WTC11 (cell line): ENCODE measurements around the gene UQCRC2. TPM values are rescaled to one million over a fixed set of nuclear protein-coding genes. Genes with fewer than 3 reads are reported as not detected.

ENCODE experiments used
- ATAC-seq: fragments of 200-7000 bp; cut with Tn5 transposase; 2 replicates; pipeline ENCODE4 v1.10.0; 2021; ENCODE audit warnings: mild to moderate bottlenecking, moderate library complexity
- CTCF ChIA-PET: fragments of 300-600 bp; sonication (Branson Sonifier 250); formaldehyde crosslinking; loops from one replicate; lab custom pipeline; 2021; ENCODE audit warnings: antibody characterized with exemption; lab: Charles Lee
- POLR2A ChIA-PET: fragments of 350-600 bp; sonication (Branson Sonifier 250); formaldehyde crosslinking; loops from one replicate; lab custom pipeline; 2021; ENCODE audit warnings: antibody characterized with exemption; lab: Charles Lee
- DNase-seq: peaks from one replicate; pipeline ENCODE4 v3.0.0; 2021; ENCODE audit warnings: low spot score
- H3K27ac Mint-ChIP-seq: 2 replicates; pipeline ENCODE4 v1.8.0; 2021; ENCODE audit warnings: mixed read lengths
- H3K27me3 Mint-ChIP-seq: 2 replicates; pipeline ENCODE4 v1.8.0; 2021; ENCODE audit warnings: low read depth, mild to moderate bottlenecking, moderate library complexity, mixed read lengths
- H3K36me3 Mint-ChIP-seq: 2 replicates; pipeline ENCODE4 v1.8.0; 2021; ENCODE audit warnings: mixed read lengths
- H3K4me1 Mint-ChIP-seq: 2 replicates; pipeline ENCODE4 v1.8.0; 2022; ENCODE audit warnings: mixed read lengths
- H3K4me3 Mint-ChIP-seq: 2 replicates; pipeline ENCODE4 v1.8.0; 2021; ENCODE audit warnings: mild to moderate bottlenecking, moderate library complexity, mixed read lengths
- H3K9me3 Mint-ChIP-seq: 2 replicates; pipeline ENCODE4 v1.8.0; 2021; ENCODE audit warnings: mixed read lengths
- CREM ChIP-seq: sonication (generic); formaldehyde crosslinking; IDR thresholded peaks from 2 replicates; pipeline ENCODE4 v1.8.1; 2022; ENCODE audit warnings: mild to moderate bottlenecking, missing genetic modification reagents, moderate library complexity
- ELF4 ChIP-seq: sonication (generic); formaldehyde crosslinking; IDR thresholded peaks from 2 replicates; pipeline ENCODE4 v1.8.1; 2022; ENCODE audit warnings: low read depth, mild to moderate bottlenecking, moderate library complexity, missing genetic modification reagents
- ESRRA ChIP-seq: sonication (generic); formaldehyde crosslinking; IDR thresholded peaks from 2 replicates; pipeline ENCODE4 v1.8.1; 2022; ENCODE audit warnings: mild to moderate bottlenecking, missing genetic modification reagents, borderline replicate concordance
- FOXK1 ChIP-seq: sonication (generic); formaldehyde crosslinking; IDR thresholded peaks from 2 replicates; pipeline ENCODE4 v1.8.0; 2022; ENCODE audit warnings: mild to moderate bottlenecking, moderate library complexity, missing genetic modification reagents
- GABPB1 ChIP-seq: sonication (generic); formaldehyde crosslinking; IDR thresholded peaks from 2 replicates; pipeline ENCODE4 v1.8.1; 2023; ENCODE audit warnings: mild to moderate bottlenecking, missing genetic modification reagents
- GRHL2 ChIP-seq: fragments of 250-450 bp; sonication (Bioruptor Pico); IDR thresholded peaks from 2 replicates; pipeline ENCODE4 v1.8.0; 2022; ENCODE audit warnings: mild to moderate bottlenecking, moderate library complexity; ENCODE audit not compliant: insufficient replicate concordance, severe bottlenecking
- IRF2 ChIP-seq: sonication (generic); formaldehyde crosslinking; IDR thresholded peaks from 2 replicates; pipeline ENCODE4 v1.8.0; 2022; ENCODE audit warnings: low read depth, missing genetic modification reagents, borderline replicate concordance
- NR2C2 ChIP-seq: sonication (generic); formaldehyde crosslinking; IDR thresholded peaks from 2 replicates; pipeline ENCODE4 v1.8.0; 2022; ENCODE audit warnings: mild to moderate bottlenecking, missing genetic modification reagents
- NR3C1 ChIP-seq: sonication (generic); formaldehyde crosslinking; conservative IDR thresholded peaks from 2 replicates; pipeline ENCODE4 v1.8.1; 2023; ENCODE audit warnings: low read depth, mild to moderate bottlenecking, missing genetic modification reagents
- SMAD4 ChIP-seq: sonication (generic); formaldehyde crosslinking; IDR thresholded peaks from 2 replicates; pipeline ENCODE4 v1.8.0; 2022; ENCODE audit warnings: mild to moderate bottlenecking, missing genetic modification reagents
- SOX15 ChIP-seq: fragments of 250-450 bp; sonication (Bioruptor Pico); IDR thresholded peaks from 2 replicates; pipeline ENCODE4 v1.9.0; 2021; ENCODE audit warnings: mild to moderate bottlenecking
- TEAD4 ChIP-seq: sonication (generic); formaldehyde crosslinking; IDR thresholded peaks from 2 replicates; pipeline ENCODE4 v1.8.0; 2022; ENCODE audit warnings: mild to moderate bottlenecking, missing genetic modification reagents
- ZNF219 ChIP-seq: sonication (generic); formaldehyde crosslinking; IDR thresholded peaks from 2 replicates; pipeline ENCODE4 v1.8.0; 2023; ENCODE audit warnings: missing genetic modification reagents, mild to moderate bottlenecking, borderline replicate concordance
- ZNF416 ChIP-seq: fragments of 250-450 bp; sonication (Bioruptor Pico); IDR thresholded peaks from 2 replicates; pipeline ENCODE4 v1.9.0; 2021; ENCODE audit warnings: mild to moderate bottlenecking, inconsistent platforms
- ZNF423 ChIP-seq: fragments of 250-450 bp; sonication (Bioruptor Pico); IDR thresholded peaks from 2 replicates; pipeline ENCODE4 v2.1.2; 2022; ENCODE audit warnings: mild to moderate bottlenecking, moderate library complexity
- ZNF671 ChIP-seq: fragments of 250-450 bp; sonication (Bioruptor Pico); IDR thresholded peaks from 2 replicates; pipeline ENCODE4 v1.8.0; 2021; ENCODE audit warnings: mild to moderate bottlenecking
- total RNA-seq: library from RNA; stranded (reverse); gene quantifications from 3 replicates; pipeline ENCODE4 v1.2.3, GENCODE V29; 2021
- TF ChIP-seq, protein P1 (sequence below): sonication (generic); formaldehyde crosslinking; IDR thresholded peaks from 2 replicates; pipeline ENCODE4 v1.8.0; 2023; ENCODE audit warnings: missing genetic modification reagents
- TF ChIP-seq, protein P2 (sequence below): sonication (generic); formaldehyde crosslinking; conservative IDR thresholded peaks from 2 replicates; pipeline ENCODE4 v1.8.1; 2022; ENCODE audit warnings: mild to moderate bottlenecking, missing genetic modification reagents
- TF ChIP-seq, protein P3 (sequence below): sonication (generic); formaldehyde crosslinking; IDR thresholded peaks from 2 replicates; pipeline ENCODE4 v1.8.0; 2022; ENCODE audit warnings: mild to moderate bottlenecking, missing genetic modification reagents
- TF ChIP-seq, protein P4 (sequence below): sonication (generic); formaldehyde crosslinking; IDR thresholded peaks from 2 replicates; pipeline ENCODE4 v1.8.1; 2023; ENCODE audit warnings: mild to moderate bottlenecking, missing genetic modification reagents, moderate library complexity
- TF ChIP-seq, protein P5 (sequence below): sonication (generic); formaldehyde crosslinking; IDR thresholded peaks from 2 replicates; pipeline ENCODE4 v1.8.1; 2022; ENCODE audit warnings: missing genetic modification reagents, borderline replicate concordance
- TF ChIP-seq, protein P6 (sequence below): sonication (generic); formaldehyde crosslinking; IDR thresholded peaks from 2 replicates; pipeline ENCODE4 v1.8.1; 2023; ENCODE audit warnings: mild to moderate bottlenecking, missing genetic modification reagents, moderate library complexity
- TF ChIP-seq, protein P7 (sequence below): sonication (generic); formaldehyde crosslinking; conservative IDR thresholded peaks from 2 replicates; pipeline ENCODE4 v1.8.1; 2023; ENCODE audit warnings: mild to moderate bottlenecking, low read depth, missing genetic modification reagents, moderate library complexity
- TF ChIP-seq, protein P8 (sequence below): sonication (generic); formaldehyde crosslinking; IDR thresholded peaks from 2 replicates; pipeline ENCODE4 v1.8.1; 2022; ENCODE audit warnings: low read depth, missing genetic modification reagents, borderline replicate concordance

The UQCRC2 gene
- total RNA-seq, 1 experiment from 2014 or later = 197 TPM

DNA sequence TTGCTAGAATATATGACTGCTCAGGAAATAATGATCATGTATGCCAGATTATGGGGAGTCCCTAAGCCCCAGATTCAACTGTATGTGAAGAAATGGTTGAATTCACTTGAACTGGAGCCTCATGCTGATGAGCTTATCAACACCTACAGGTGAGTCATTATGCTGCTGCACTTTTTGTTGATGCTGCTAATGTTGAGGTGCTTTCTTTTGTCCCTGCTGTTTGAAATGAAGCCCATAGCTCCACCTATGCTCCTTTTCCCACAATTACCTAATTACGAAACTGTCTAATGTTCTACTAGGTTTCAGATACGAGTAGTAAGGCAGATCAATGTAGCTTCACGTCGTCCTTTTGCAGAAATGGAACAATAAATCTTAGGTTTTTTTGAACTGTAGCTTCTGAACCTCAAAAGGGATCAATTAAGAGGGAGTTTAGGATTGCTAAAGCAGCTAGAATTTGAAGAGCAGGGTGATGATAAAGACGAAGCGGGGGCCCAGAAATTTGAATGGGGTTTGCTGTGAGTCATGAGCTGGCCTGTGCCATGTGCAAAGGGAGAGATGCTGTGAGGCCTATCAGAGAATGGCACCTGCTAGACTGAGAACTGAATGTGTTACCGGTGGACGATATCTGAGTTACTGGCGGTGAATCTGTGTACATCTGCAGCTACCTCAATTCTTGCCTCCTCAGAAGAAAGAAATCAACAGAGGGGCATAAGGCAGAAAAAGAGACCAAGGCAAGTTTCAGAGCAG is 6.1 kb upstream of the UQCRC2 start:
- no peak overlapping the region for H3K4me3 Mint-ChIP-seq

DNA sequence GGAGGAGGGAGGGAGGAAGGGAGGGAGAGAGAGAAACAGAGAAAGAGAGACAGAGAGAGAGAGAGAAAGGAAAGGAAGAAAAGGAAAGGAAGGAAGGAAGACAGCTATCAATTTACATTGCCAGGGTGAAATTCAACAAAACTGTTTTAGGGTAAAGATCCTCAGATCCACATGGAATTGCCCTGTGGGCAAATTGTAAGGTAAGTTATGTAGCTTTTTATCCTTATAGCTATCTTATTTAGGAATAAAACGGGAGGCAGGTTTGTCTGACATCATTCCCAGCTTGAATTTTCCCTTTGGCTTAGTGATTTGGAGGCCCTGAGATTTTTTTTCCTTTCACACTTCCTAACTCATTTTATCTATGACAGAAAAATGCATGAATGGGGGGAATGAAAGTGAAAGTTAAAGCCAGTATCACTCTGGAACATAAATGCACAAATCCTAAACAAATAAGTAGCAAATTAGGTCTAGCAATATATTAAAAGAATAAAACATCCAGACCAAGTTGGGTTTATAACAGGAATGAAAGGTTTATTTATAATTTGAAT is 3.4 kb upstream of the UQCRC2 start:
- Mint-ChIP-seq H3K27me3 (peaks cover 7% of the 10 kb centered on the region; the same call in 1 of the 2 replicates), H3K4me1 (peaks cover 11% of the 10 kb centered on the region), H3K27ac (no peak overlapping the region), H3K36me3 (no peaks in the 10 kb centered on the region; the same call in 1 of the 2 replicates), H3K9me3 (no peaks in the 10 kb centered on the region), H3K4me3 (no peak overlapping the region)
- CTCF ChIA-PET = interaction anchor here (0.8 kb wide), 2 partner anchors 239 to 240 kb away, joined by 4 to 6 read pairs; no protein-coding TSS in a partner anchor
- DNase-seq (no peak), ATAC-seq (no peak)
- POLR2A ChIA-PET = no interaction called here
- no peak for TF ChIP-seq ZNF671 (CRISPR knock-in tag)
- TF ChIP-seq, protein P1, sequence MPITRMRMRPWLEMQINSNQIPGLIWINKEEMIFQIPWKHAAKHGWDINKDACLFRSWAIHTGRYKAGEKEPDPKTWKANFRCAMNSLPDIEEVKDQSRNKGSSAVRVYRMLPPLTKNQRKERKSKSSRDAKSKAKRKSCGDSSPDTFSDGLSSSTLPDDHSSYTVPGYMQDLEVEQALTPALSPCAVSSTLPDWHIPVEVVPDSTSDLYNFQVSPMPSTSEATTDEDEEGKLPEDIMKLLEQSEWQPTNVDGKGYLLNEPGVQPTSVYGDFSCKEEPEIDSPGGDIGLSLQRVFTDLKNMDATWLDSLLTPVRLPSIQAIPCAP (CRISPR knock-in tag) = no peak
- TF ChIP-seq FOXK1 (CRISPR knock-in tag) = no peak
- no peak for TF ChIP-seq GRHL2 (CRISPR knock-in tag)
- no peak for TF ChIP-seq ZNF416 (CRISPR knock-in tag)
- TF ChIP-seq, protein P2, sequence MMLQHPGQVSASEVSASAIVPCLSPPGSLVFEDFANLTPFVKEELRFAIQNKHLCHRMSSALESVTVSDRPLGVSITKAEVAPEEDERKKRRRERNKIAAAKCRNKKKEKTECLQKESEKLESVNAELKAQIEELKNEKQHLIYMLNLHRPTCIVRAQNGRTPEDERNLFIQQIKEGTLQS (CRISPR knock-in tag) = no peak
- no peak for TF ChIP-seq TEAD4 (CRISPR knock-in tag)
- TF ChIP-seq, protein P3, sequence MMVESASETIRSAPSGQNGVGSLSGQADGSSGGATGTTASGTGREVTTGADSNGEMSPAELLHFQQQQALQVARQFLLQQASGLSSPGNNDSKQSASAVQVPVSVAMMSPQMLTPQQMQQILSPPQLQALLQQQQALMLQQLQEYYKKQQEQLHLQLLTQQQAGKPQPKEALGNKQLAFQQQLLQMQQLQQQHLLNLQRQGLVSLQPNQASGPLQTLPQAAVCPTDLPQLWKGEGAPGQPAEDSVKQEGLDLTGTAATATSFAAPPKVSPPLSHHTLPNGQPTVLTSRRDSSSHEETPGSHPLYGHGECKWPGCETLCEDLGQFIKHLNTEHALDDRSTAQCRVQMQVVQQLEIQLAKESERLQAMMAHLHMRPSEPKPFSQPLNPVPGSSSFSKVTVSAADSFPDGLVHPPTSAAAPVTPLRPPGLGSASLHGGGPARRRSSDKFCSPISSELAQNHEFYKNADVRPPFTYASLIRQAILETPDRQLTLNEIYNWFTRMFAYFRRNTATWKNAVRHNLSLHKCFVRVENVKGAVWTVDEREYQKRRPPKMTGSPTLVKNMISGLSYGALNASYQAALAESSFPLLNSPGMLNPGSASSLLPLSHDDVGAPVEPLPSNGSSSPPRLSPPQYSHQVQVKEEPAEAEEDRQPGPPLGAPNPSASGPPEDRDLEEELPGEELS = no peak
- TF ChIP-seq ELF4 = no peak
- TF ChIP-seq GABPB1 (CRISPR knock-in tag) = no peak
- TF ChIP-seq SOX15 (CRISPR knock-in tag) = no peak
- TF ChIP-seq, protein P4, sequence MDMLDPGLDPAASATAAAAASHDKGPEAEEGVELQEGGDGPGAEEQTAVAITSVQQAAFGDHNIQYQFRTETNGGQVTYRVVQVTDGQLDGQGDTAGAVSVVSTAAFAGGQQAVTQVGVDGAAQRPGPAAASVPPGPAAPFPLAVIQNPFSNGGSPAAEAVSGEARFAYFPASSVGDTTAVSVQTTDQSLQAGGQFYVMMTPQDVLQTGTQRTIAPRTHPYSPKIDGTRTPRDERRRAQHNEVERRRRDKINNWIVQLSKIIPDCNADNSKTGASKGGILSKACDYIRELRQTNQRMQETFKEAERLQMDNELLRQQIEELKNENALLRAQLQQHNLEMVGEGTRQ (CRISPR knock-in tag) = no peak
- TF ChIP-seq ZNF423 = no peak
- TF ChIP-seq, protein P5, sequence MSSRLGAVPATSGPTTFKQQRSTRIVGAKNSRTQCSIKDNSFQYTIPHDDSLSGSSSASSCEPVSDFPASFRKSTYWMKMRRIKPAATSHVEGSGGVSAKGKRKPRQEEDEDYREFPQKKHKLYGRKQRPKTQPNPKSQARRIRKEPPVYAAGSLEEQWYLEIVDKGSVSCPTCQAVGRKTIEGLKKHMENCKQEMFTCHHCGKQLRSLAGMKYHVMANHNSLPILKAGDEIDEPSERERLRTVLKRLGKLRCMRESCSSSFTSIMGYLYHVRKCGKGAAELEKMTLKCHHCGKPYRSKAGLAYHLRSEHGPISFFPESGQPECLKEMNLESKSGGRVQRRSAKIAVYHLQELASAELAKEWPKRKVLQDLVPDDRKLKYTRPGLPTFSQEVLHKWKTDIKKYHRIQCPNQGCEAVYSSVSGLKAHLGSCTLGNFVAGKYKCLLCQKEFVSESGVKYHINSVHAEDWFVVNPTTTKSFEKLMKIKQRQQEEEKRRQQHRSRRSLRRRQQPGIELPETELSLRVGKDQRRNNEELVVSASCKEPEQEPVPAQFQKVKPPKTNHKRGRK = no peak

More for the DNA sequence above, 6.1 kb upstream of the UQCRC2 start:
- Mint-ChIP-seq H3K36me3 (no peaks in the 10 kb centered on the region), H3K27me3 (peaks cover 12% of the 10 kb centered on the region), H3K9me3 (no peaks in the 10 kb centered on the region), H3K27ac (no peak overlapping the region), H3K4me1 (peaks cover 2% of the 10 kb centered on the region)
- TF ChIP-seq ZNF219 (CRISPR knock-in tag) (no peak), ESRRA (CRISPR knock-in tag) (no peak), IRF2 (CRISPR knock-in tag) (no peak), GRHL2 (CRISPR knock-in tag) (no peak), NR2C2 (CRISPR knock-in tag) (no peak), ZNF423 (no peak), NR3C1 (CRISPR knock-in tag) (no peak), SMAD4 (CRISPR knock-in tag) (no peak), CREM (CRISPR knock-in tag) (no peak)
- TF ChIP-seq, protein P6, sequence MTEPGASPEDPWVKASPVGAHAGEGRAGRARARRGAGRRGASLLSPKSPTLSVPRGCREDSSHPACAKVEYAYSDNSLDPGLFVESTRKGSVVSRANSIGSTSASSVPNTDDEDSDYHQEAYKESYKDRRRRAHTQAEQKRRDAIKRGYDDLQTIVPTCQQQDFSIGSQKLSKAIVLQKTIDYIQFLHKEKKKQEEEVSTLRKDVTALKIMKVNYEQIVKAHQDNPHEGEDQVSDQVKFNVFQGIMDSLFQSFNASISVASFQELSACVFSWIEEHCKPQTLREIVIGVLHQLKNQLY (CRISPR knock-in tag) = no peak
- TF ChIP-seq, protein P7, sequence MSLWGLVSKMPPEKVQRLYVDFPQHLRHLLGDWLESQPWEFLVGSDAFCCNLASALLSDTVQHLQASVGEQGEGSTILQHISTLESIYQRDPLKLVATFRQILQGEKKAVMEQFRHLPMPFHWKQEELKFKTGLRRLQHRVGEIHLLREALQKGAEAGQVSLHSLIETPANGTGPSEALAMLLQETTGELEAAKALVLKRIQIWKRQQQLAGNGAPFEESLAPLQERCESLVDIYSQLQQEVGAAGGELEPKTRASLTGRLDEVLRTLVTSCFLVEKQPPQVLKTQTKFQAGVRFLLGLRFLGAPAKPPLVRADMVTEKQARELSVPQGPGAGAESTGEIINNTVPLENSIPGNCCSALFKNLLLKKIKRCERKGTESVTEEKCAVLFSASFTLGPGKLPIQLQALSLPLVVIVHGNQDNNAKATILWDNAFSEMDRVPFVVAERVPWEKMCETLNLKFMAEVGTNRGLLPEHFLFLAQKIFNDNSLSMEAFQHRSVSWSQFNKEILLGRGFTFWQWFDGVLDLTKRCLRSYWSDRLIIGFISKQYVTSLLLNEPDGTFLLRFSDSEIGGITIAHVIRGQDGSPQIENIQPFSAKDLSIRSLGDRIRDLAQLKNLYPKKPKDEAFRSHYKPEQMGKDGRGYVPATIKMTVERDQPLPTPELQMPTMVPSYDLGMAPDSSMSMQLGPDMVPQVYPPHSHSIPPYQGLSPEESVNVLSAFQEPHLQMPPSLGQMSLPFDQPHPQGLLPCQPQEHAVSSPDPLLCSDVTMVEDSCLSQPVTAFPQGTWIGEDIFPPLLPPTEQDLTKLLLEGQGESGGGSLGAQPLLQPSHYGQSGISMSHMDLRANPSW (CRISPR knock-in tag) = no peak
- TF ChIP-seq, protein P8, sequence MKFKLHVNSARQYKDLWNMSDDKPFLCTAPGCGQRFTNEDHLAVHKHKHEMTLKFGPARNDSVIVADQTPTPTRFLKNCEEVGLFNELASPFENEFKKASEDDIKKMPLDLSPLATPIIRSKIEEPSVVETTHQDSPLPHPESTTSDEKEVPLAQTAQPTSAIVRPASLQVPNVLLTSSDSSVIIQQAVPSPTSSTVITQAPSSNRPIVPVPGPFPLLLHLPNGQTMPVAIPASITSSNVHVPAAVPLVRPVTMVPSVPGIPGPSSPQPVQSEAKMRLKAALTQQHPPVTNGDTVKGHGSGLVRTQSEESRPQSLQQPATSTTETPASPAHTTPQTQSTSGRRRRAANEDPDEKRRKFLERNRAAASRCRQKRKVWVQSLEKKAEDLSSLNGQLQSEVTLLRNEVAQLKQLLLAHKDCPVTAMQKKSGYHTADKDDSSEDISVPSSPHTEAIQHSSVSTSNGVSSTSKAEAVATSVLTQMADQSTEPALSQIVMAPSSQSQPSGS (CRISPR knock-in tag) = no peak
- ATAC-seq = no peak
- POLR2A ChIA-PET = interaction anchor here (1.1 kb wide), 1 partner anchor 41 kb away, joined by 4 read pairs; no protein-coding TSS in a partner anchor
- CTCF ChIA-PET = interaction anchor here (0.6 to 1.2 kb wide), 4 partner anchors 12 to 279 kb away, joined by 3 to 5 read pairs (median 4); no protein-coding TSS in a partner anchor
- no peak for DNase-seq
